Caco-2 (cell line): Measurements from ENCODE around the gene PACSIN1. TPM values are rescaled to one million over a fixed set of nuclear protein-coding genes. Genes with fewer than 3 reads are reported as not detected.

Experiments used
- BruUV-seq: library from RNA; stranded (reverse); fragments of 400-500 nt; replicated peaks from 2 replicates; lab custom pipeline; 2021; lab: Mats Ljungman, UMichigan
- CTCF ChIA-PET: fragments of 300-600 bp; sonication (Branson Sonifier 250); formaldehyde crosslinking; loops from one replicate; lab custom pipeline; 2022; ENCODE audit warnings: antibody characterized with exemption; lab: Charles Lee
- POLR2A ChIA-PET: fragments of 300-600 bp; sonication (Branson Sonifier 250); formaldehyde crosslinking; loops from one replicate; lab custom pipeline; 2022; ENCODE audit warnings: antibody characterized with exemption; lab: Charles Lee
- DNase-seq, 2 experiments: peaks; one replicate each; pipeline versions ENCODE4 v3.0.0 to v3.0.0-alpha.2; 2020 to 2022
- H3K27me3 ChIP-seq: replicated peaks from 2 replicates; pipeline ENCODE4 v1.6.0; 2011; ENCODE audit warnings: low read length; ENCODE audit not compliant: control insufficient read depth, insufficient read depth
- H3K36me3 ChIP-seq: 2 replicates; pipeline ENCODE4 v1.5.1; 2011; ENCODE audit warnings: low read length; ENCODE audit not compliant: control insufficient read depth, insufficient read depth
- H3K4me1 ChIP-seq: fragments of 250-450 bp; sonication (Bioruptor Pico); 2 replicates; pipeline ENCODE4 v1.5.1; 2020; ENCODE audit warnings: mild to moderate bottlenecking
- H3K4me3 ChIP-seq: 2 replicates; pipeline ENCODE4 v1.5.1; 2011; ENCODE audit warnings: low read depth, mild to moderate bottlenecking, control low read depth, low read length
- H3K9me3 ChIP-seq: fragments of 250-450 bp; sonication (Bioruptor Pico); 2 replicates; pipeline ENCODE4 v1.5.1; 2020; ENCODE audit warnings: mild to moderate bottlenecking, moderate library complexity
- H3K27ac Mint-ChIP-seq: one replicate; pipeline ENCODE4 v1.8.0; 2022; ENCODE audit warnings: mixed read lengths; ENCODE audit not compliant: unreplicated experiment
- H3K27me3 Mint-ChIP-seq: one replicate; pipeline ENCODE4 v1.8.0; 2022; ENCODE audit warnings: mixed read lengths; ENCODE audit not compliant: insufficient read depth, unreplicated experiment
- H3K36me3 Mint-ChIP-seq: one replicate; pipeline ENCODE4 v1.8.0; 2022; ENCODE audit warnings: mild to moderate bottlenecking, mixed read lengths; ENCODE audit not compliant: insufficient read depth, unreplicated experiment
- H3K4me1 Mint-ChIP-seq: one replicate; pipeline ENCODE4 v1.8.0; 2022; ENCODE audit warnings: low read depth, mixed read lengths; ENCODE audit not compliant: unreplicated experiment
- H3K4me3 Mint-ChIP-seq: one replicate; pipeline ENCODE4 v1.8.0; 2022; ENCODE audit warnings: mild to moderate bottlenecking, moderate library complexity, mixed read lengths; ENCODE audit not compliant: unreplicated experiment
- H3K9me3 Mint-ChIP-seq: one replicate; pipeline ENCODE4 v1.8.0; 2022; ENCODE audit warnings: mixed read lengths; ENCODE audit not compliant: unreplicated experiment
- intact Hi-C: fragments of 100-400 bp; cut with micrococcal nuclease; formaldehyde crosslinking; loops from one replicate; pipeline ENCODE4 v1.10.0; 2022; ENCODE audit not compliant: unreplicated experiment
- total RNA-seq: library from RNA; stranded (reverse); gene quantifications from 2 replicates; pipeline ENCODE4 v1.2.3, GENCODE V29; 2022
- TF ChIP-seq, protein P1 (sequence below), 2 experiments: fragments of 200-600 bp in 1 of 2; IDR thresholded peaks; 1 replicate in 1 of 2; 2 replicates in 1 of 2; pipeline versions ENCODE4 v1.5.1 to v1.8.0; 2011 to 2022; ENCODE audit warnings: antibody characterized with exemption in 1 of 2, control low read depth in 1 of 2, inconsistent platforms in 1 of 2, low read depth in 1 of 2, low read length in 1 of 2, mild to moderate bottlenecking in 1 of 2, moderate library complexity in 1 of 2; ENCODE audit not compliant: insufficient read depth in 1 of 2, severe bottlenecking in 1 of 2, unreplicated experiment in 1 of 2

PACSIN1 gene
- total RNA-seq, 1 experiment from 2014 or later: 3.7 TPM

DNA sequence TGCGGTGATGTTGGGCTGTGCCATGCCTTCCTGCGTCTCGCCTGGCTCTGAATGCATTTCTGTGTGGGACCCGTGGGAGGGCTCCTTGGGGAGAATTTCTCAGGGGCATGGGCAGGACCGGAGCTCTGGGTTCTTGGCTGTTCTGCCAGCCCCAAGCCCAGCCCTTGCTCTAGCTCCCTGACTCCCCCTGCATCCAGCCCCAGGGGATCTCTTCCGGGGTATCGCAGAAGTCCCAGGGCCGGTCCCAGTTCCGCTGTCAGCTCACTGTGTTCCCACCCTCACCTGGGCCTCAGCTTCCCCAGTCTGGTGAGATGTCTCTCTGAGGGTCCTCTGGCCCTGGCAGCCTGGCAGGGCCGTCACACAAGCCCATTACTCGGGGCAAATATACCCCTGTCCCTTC, 69.8 kb downstream of the PACSIN1 start:
- BruUV-seq: no TSS peak
- Histone ChIP-seq H3K4me3 (no peak overlapping the region), H3K9me3 (no peaks in the 10 kb centered on the region), H3K4me1 (no peaks in the 10 kb centered on the region), H3K27me3 (no peaks in the 10 kb centered on the region), H3K36me3 (no peaks in the 10 kb centered on the region)
- no peak overlapping the region for H3K4me3 Mint-ChIP-seq
- no peaks in the 10 kb centered on the region for H3K9me3 Mint-ChIP-seq
- H3K27me3 Mint-ChIP-seq: no peaks in the 10 kb centered on the region
- DNase-seq: no peak
- no peaks in the 10 kb centered on the region for H3K4me1 Mint-ChIP-seq
- ChIA-PET POLR2A (no interaction called here), CTCF (no interaction called here)
- TF ChIP-seq, protein P1, sequence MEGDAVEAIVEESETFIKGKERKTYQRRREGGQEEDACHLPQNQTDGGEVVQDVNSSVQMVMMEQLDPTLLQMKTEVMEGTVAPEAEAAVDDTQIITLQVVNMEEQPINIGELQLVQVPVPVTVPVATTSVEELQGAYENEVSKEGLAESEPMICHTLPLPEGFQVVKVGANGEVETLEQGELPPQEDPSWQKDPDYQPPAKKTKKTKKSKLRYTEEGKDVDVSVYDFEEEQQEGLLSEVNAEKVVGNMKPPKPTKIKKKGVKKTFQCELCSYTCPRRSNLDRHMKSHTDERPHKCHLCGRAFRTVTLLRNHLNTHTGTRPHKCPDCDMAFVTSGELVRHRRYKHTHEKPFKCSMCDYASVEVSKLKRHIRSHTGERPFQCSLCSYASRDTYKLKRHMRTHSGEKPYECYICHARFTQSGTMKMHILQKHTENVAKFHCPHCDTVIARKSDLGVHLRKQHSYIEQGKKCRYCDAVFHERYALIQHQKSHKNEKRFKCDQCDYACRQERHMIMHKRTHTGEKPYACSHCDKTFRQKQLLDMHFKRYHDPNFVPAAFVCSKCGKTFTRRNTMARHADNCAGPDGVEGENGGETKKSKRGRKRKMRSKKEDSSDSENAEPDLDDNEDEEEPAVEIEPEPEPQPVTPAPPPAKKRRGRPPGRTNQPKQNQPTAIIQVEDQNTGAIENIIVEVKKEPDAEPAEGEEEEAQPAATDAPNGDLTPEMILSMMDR (IDR thresholded peaks at IDR 0.05; ENCODE audit: insufficient read depth in 1 of 2, low read depth in 1 of 2, low read length in 1 of 2, severe bottlenecking in 1 of 2, unreplicated experiment in 1 of 2): no peak
- intact Hi-C loops: no loop called here
- H3K27ac Mint-ChIP-seq: no peak overlapping the region
- no peaks in the 10 kb centered on the region for H3K36me3 Mint-ChIP-seq

DNA sequence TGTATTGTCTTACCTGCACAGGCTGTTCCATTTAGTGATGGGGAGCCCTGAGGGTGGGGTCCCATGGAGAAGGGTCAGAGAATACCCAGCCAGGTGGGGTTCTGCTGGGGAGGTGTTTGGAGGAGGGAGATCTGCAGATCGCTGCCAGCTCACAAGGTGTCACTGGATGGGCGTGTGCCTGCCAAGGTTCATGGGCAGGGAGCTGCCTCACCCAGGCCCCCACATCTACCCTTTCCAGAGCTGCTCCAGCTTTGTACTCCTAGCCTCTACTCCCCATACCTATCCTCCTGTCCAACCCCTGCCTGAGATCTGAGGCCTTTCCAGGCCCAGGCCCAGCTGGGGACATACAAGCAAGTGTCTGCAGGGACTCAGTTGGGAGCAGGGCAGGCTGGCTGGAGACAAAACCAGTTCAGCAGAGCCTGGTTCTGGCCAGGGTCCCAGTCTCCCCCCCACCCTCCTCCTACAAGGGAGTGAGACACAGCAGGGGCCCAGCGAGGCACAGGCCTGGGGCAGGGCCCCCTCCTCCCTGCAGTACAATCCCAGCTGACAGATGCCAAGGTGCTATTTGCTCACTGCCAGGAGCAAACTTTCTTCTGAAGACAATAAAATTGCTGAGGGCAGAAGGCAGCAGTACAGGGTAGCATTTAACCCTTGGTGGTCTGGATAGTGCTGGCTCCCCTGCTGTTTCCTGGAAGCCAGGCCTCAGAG, 70.5 kb downstream of the PACSIN1 start:
- no peaks in the 10 kb centered on the region for H3K36me3 ChIP-seq
- no peaks in the 10 kb centered on the region for H3K4me1 ChIP-seq
- Mint-ChIP-seq H3K4me1 (no peaks in the 10 kb centered on the region), H3K9me3 (no peaks in the 10 kb centered on the region), H3K27ac (no peak overlapping the region), H3K4me3 (no peak overlapping the region), H3K27me3 (no peaks in the 10 kb centered on the region), H3K36me3 (no peaks in the 10 kb centered on the region)
- intact Hi-C loops: no loop called here
- POLR2A ChIA-PET: no interaction called here
- CTCF ChIA-PET: no interaction called here
- no peaks in the 10 kb centered on the region for H3K9me3 ChIP-seq
- TF ChIP-seq, protein P1 (IDR thresholded peaks at IDR 0.05; ENCODE audit: insufficient read depth in 1 of 2, low read depth in 1 of 2, low read length in 1 of 2, severe bottlenecking in 1 of 2, unreplicated experiment in 1 of 2): no peak
- BruUV-seq: no TSS peak
- H3K4me3 ChIP-seq: no peak overlapping the region
- H3K27me3 ChIP-seq: no peaks in the 10 kb centered on the region
- DNase-seq: no peak

GRCh38 chr6:34536959-34537848, 71.3 kb downstream of the PACSIN1 start:
- POLR2A ChIA-PET: no interaction called here

More at GRCh38 chr6:34536959-34537848, 71.3 kb downstream of the PACSIN1 start:
- H3K9me3 Mint-ChIP-seq: no peaks in the 10 kb centered on the region
- TF ChIP-seq, protein P1 (IDR thresholded peaks at IDR 0.05; ENCODE audit: insufficient read depth in 1 of 2, low read depth in 1 of 2, low read length in 1 of 2, severe bottlenecking in 1 of 2, unreplicated experiment in 1 of 2): no peak
- CTCF ChIA-PET: no interaction called here
- no peaks in the 10 kb centered on the region for H3K4me1 Mint-ChIP-seq
- no peak overlapping the region for H3K27ac Mint-ChIP-seq
- BruUV-seq: no TSS peak
- Histone ChIP-seq H3K4me3 (no peak overlapping the region), H3K27me3 (no peaks in the 10 kb centered on the region), H3K9me3 (no peaks in the 10 kb centered on the region), H3K4me1 (no peaks in the 10 kb centered on the region), H3K36me3 (no peaks in the 10 kb centered on the region)
- H3K36me3 Mint-ChIP-seq: no peaks in the 10 kb centered on the region
- no peak overlapping the region for H3K4me3 Mint-ChIP-seq
- intact Hi-C loops: no loop called here
- H3K27me3 Mint-ChIP-seq: no peaks in the 10 kb centered on the region
- DNase-seq: no peak
